Epithelial cell of esophagus (primary cell): ENCODE measurements around the gene TSPAN31.

ENCODE experiments used
- DNase-seq: peaks from one replicate; pipeline ENCODE4 v3.0.0; 2010; ENCODE audit warnings: low read depth
- H3K4me3 ChIP-seq: 2 replicates; pipeline ENCODE4 v1.5.1; 2011; ENCODE audit warnings: mild to moderate bottlenecking, low read length, control low read depth
- TF ChIP-seq, protein P1 (sequence below): IDR thresholded peaks from 2 replicates; pipeline ENCODE4 v1.5.1; 2011; ENCODE audit warnings: low read depth, mild to moderate bottlenecking, low read length, control low read depth, inconsistent platforms; ENCODE audit not compliant: insufficient read depth; ENCODE audit errors: missing control alignments

Gene TSPAN31

DNA sequence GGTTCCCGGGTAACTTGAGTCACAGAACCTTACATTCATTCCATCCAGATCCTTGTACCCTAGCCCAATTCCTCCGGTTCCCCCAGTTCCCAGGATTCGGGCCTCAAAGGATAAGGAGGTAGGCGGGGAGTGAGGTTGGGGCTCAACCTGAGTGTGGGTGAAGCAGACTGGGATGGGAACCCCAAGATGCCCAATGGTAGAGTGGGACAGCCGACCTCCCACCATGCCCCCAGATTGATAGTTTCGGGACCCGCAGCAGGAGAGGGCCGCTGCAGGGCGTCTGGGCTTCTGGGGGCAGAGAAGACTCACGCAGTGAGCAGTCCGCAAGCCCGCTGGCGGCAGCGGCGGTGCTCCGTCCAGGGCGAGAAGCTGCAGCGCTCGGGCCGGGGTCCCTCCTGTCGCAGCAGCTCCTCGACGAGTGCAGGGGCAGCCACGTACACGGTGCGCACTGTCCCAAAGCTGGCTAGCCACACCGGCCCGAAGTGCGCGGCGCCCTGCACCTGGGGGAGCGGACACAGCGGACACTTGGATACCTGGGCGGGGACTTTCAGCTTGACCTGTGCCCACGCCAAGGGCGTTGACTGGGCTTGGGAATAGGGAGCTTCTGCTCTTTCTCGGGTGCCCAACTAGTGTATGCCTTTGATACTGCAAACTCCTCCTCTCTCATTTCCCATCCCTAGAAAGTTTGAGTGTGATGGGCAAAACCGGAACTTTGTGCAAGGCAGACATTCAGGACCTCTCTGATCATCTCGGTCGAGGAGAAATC is 21.0 kb downstream of the TSPAN31 start:
- peak; percentile 24 for DNase-seq
- peak overlapping the region; percentile 53 for H3K4me3 ChIP-seq
- TF ChIP-seq, protein P1, sequence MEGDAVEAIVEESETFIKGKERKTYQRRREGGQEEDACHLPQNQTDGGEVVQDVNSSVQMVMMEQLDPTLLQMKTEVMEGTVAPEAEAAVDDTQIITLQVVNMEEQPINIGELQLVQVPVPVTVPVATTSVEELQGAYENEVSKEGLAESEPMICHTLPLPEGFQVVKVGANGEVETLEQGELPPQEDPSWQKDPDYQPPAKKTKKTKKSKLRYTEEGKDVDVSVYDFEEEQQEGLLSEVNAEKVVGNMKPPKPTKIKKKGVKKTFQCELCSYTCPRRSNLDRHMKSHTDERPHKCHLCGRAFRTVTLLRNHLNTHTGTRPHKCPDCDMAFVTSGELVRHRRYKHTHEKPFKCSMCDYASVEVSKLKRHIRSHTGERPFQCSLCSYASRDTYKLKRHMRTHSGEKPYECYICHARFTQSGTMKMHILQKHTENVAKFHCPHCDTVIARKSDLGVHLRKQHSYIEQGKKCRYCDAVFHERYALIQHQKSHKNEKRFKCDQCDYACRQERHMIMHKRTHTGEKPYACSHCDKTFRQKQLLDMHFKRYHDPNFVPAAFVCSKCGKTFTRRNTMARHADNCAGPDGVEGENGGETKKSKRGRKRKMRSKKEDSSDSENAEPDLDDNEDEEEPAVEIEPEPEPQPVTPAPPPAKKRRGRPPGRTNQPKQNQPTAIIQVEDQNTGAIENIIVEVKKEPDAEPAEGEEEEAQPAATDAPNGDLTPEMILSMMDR: no peak

DNA sequence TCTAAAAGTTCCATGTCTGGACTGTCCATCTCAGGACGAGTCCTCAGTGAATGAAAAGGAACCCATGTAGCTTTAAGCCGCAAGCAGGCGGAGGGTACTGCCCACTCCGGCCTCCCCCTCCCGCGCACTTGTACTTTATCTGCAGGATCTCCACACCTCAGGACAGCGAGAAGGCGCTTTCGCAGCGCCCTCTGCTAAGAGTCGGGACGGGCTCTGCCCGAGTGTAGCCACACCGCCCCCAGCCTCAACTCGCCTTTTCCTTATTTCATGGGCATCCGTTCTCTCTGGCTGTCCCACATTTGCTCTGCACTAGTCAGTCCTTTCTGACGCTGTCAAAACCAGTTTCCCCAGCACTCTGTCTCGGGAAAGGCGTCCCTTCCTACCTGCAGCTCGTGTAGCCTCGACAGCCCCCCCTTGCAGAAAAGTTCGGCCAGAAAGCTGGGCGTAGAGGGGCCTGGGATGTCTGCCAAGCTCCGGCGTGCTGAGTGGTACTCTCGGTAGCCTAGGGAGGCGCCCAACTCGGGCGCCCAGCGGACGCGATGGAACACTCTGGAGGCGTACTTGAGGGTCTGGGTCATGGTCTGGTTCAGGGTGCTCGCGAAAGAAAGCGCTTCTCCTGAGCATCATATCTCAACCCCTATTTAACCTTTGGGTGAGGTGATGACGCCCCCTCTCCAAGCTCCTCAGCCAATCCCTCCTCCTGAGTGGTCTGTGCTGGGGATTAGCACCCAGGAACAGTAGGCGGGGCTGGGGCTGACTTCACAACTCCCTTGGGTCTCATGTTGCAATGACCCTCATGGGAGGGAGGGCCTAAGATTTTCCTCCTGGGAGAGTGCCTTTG is 21.8 kb downstream of the TSPAN31 start, which contains the start of gene CYP27B1:
TSS of gene CYP27B1 (minus strand) at position 615 of the 841 bp plus-strand sequence. CDS start at position 578, 37 bp downstream.
- TF ChIP-seq, protein P1: no peak
- peak within 1 kb of the TSS; percentile 53 for H3K4me3 ChIP-seq
- DNase-seq: peak; percentile 78

DNA sequence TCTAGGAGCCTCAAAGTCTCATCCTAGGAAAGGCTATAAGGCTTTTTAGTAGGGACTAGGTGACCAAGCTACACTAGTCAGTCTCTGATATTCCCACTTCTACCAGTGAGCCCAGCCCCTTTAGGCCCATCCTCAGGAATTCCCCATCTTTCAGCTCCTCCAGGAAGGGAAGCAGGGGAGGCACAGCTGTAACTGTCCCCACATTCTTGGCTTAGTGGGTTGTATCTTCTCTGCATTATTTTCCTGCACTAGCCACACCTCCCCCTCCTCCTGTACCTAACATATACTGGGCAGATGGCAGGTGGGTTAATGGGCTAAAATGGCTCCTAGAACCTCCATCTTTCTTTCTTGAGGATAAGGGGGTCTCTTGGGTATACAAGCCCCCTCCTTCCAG is 22.5 kb downstream of the TSPAN31 start:
- TF ChIP-seq, protein P1: no peak
- H3K4me3 ChIP-seq: no peak overlapping the region
- DNase-seq: no peak

DNA sequence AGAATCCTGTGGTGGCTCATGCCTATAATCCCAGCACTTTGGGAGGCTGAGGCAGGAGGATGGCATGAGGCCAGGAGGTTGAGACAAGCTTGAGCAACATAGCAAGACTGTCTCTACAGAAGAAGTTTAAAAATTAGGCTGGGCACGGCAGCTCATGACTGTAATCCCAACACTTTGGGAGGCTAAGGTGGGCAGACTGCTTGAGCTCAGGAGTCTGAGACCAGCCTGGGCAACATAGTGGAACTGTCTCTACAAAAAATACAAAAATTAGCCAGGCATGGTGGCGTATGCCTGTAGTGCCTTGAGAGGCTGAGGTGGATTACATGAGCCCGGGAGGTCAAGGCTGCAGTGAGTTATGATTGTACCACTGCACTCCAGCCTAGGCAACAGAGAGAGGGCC is 23.0 kb downstream of the TSPAN31 start:
- no peak overlapping the region for H3K4me3 ChIP-seq
- DNase-seq: no peak
- TF ChIP-seq, protein P1: no peak

DNA sequence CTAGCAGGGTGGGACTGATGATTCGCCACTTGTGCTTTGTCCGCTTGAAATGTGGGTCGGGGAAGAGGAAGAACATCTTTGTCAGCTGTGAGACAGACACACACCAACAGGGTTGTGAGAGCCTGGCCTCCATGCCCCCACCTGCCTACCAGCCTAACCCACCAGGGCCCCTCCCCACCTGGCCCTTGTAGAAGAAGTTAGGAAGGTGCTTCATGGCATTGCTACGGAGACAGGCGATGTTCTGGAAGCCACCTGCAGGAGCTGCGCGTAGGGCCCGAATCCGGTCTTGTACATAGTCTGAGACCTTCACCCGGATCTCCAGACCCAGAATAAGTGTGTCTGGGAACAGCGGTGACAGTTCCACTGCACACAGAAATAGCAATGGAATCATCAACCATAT is 24.8 kb downstream of the TSPAN31 start:
- no peak overlapping the region for H3K4me3 ChIP-seq
- no peak for DNase-seq
- TF ChIP-seq, protein P1: no peak

DNA sequence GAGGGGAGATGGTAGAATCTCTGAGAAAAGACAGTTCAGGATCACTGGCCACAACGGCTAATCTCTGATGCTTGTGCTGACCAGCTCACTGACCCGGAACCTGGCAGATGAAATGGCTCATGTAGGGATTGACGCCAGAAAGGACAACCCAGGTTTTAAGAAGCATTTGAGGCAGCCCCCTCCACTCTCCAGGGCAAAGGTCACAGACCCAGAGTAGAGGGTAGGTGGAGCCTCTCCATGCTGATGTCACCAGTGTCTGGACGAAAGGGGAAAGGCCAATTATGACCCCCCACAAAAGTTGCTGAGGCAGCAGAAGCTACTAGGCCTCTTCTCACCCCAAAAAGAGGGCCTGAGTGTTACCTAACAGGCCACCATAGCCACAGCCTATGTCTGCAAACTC is 25.9 kb downstream of the TSPAN31 start:
- H3K4me3 ChIP-seq: no peak overlapping the region
- no peak for DNase-seq
- TF ChIP-seq, protein P1: no peak
